C4-2B (cell line): ENCODE results near the gene DNAJC10.
"Not testable (repeated sequence)": the region's sequence is repeated elsewhere in the genome, so short reads cannot be mapped to it uniquely, and the experiment has no call there.

Source experiments
- H3K27ac ChIP-seq: fragments of 450-650 bp; 2 replicates; pipeline ENCODE4 v1.5.1; 2017
- ZFX ChIP-seq: fragments of 450-650 bp; IDR thresholded peaks from 2 replicates; pipeline ENCODE4 v1.6.1; 2017
- TF ChIP-seq, protein P1 (sequence below): fragments of 450-650 bp; conservative IDR thresholded peaks from 2 replicates; pipeline ENCODE4 v1.5.1; 2017; ENCODE audit warnings: mild to moderate bottlenecking

Gene DNAJC10

DNA sequence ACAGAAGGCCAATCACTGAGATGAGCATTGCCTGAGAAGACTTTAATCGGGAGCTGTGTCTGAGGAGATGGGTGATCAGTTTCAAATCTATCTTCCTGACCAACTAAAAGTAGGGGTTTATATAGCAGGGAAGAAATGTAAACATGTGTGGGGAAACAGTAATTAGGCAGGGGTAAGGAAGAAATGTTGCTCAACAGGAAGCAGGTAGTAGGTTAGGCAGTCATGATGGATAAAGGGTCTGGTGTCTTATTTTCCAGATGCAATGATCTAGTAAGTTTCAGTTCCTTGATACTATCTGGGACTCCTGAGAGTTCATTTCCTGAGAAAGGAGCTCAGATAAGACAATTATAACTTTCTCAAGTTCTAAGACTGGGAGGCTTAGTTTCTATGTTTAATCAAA is 33.8 kb upstream of the DNAJC10 start:
- H3K27ac ChIP-seq, result no peak overlapping the region

DNA sequence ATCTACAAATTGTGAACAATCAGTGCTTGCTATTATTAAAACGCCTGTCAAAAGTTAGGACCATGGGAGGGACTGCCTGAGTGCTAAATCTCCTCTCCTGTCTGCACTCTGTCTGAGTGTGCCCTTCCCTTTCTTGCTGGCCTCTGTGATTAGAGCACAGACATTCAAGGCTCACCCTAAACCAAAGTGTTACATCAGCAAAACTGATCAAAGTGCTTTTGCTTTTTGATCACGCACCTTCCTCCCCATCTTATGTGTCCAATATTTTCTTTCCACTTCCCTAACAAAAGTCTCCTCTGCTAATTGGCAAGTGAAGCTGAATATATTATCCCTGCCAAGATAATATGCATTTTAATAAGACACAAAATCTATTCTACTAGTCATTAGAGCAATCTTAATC is 30.5 kb upstream of the DNAJC10 start:
- TF ChIP-seq ZFX, result no peak
- TF ChIP-seq, protein P1, sequence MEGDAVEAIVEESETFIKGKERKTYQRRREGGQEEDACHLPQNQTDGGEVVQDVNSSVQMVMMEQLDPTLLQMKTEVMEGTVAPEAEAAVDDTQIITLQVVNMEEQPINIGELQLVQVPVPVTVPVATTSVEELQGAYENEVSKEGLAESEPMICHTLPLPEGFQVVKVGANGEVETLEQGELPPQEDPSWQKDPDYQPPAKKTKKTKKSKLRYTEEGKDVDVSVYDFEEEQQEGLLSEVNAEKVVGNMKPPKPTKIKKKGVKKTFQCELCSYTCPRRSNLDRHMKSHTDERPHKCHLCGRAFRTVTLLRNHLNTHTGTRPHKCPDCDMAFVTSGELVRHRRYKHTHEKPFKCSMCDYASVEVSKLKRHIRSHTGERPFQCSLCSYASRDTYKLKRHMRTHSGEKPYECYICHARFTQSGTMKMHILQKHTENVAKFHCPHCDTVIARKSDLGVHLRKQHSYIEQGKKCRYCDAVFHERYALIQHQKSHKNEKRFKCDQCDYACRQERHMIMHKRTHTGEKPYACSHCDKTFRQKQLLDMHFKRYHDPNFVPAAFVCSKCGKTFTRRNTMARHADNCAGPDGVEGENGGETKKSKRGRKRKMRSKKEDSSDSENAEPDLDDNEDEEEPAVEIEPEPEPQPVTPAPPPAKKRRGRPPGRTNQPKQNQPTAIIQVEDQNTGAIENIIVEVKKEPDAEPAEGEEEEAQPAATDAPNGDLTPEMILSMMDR, result no peak
- no peak overlapping the region for H3K27ac ChIP-seq

More for the DNA sequence above, 33.8 kb upstream of the DNAJC10 start:
- no peak for TF ChIP-seq ZFX
- TF ChIP-seq, protein P1, result no peak

DNA sequence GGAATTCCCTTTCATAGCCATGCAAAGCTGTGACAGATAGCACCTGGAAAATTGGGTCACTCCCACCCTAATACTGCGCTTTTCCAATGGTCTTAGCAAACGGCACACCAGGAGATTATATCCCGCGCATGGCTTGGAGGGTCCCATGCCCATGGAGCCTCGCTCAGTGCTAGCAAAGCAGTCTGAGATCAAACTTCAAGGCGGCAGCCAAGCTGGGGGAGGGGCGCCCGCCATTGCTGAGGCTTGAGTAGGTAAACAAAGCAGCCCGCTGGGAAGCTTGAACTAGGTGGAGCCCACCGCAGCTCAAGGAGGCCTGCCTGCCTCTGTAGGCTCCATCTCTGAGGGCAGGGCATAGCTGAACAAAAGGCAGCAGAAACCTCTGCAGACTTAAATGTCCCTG is 29.3 kb upstream of the DNAJC10 start:
- not testable (repeated sequence) for H3K27ac ChIP-seq

DNA sequence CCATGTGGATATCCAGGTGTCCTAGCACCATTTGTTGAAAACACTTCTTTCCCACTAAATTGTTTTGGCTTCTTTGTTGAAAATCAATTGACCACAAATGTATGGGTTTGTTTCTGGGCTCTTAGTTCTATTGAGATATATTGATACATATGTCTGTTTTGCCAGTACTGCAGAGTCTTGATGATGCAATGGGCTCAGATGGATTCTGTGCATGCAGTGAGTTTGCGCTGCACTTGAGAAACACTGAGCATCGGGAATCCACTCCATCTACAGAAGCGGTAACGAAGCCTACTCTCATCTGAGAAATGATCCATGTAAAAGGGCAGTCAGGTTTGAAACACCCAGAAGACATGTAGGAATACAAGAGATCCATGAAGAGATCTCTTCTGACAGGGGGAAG is 21.9 kb upstream of the DNAJC10 start:
- H3K27ac ChIP-seq, result no peak overlapping the region

DNA sequence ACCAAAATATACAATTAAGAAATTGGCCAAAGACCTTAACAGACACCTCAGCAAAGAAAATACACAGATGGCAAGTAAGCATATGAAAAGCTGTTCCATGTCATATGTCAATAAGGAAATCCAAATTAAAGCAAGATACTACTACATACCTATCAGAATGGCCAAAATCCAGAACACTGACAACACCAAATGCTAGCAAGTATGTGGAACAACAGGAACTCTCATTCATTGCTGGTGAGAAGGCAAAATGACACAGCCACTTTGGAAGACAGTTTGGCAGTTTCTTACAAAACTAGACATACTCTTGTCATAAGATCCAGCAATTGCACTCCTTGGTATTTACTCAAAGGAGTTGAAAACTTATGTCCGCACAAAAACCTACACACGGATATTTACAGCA is 20.3 kb upstream of the DNAJC10 start:
- H3K27ac ChIP-seq, result no peak overlapping the region
- no peak for TF ChIP-seq ZFX
- TF ChIP-seq, protein P1, result no peak

More for the DNA sequence above, 21.9 kb upstream of the DNAJC10 start:
- TF ChIP-seq, protein P1, result no peak
- TF ChIP-seq ZFX, result no peak

DNA sequence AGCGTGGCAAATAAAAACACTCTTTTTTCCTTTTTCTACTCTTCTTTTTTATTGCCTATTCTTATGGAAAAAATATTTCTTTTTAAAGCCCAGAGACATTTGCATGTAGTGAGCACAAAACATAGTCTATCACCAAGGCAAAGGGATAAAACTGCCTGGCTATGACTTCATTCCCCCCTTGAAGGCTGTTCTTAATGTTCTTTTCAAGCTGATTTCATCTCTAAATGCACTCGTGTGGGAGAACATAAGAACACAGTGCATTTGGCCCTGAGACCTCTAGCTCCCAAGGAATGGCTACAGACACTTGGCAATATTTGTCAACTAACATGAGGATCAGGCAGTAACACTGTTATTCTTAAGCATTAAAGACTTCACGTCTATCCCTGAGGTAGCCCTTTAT is 17.4 kb upstream of the DNAJC10 start:
- H3K27ac ChIP-seq, result no peak overlapping the region
- TF ChIP-seq, protein P1, result no peak
- TF ChIP-seq ZFX, result no peak

DNA sequence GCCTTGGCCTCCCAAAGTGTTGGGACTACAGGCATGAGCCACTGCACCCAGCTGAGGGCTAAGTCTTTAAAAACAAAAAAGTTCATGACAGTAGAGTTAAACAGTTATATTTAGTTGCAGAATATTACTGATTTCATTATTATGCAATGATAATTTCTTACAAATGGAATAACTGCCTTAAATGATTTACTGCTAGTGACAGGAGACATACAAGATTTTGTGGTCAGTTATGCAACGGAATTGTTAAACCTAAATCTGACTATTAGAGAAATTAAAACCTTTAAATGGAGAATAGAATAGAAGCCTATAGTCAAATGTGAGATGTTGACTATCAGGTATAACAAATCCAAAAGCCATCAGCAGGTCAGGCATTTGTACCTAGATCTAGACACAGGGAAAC is 10.3 kb upstream of the DNAJC10 start:
- TF ChIP-seq ZFX, result no peak
- no peak overlapping the region for H3K27ac ChIP-seq

DNA sequence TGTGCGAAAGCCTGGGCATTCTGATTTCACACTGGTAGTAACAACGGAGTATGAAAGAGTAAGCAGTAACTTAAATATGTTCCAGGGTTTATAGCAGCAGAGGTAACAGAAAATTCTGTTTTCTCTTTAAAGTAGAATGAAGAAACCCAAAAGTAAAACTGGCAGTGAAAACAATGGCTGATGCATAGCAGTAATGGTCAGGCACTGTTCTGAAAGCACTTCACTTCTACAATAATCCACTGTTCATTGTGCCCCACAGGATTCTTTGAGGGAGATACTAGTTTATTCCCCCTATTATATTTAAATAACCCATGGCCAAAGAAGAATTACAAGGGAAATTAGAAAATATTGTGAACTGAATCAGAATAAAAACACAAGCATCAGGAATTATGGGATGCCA is 9.3 kb upstream of the DNAJC10 start:
- no peak overlapping the region for H3K27ac ChIP-seq
- no peak for TF ChIP-seq ZFX
- TF ChIP-seq, protein P1, result no peak

DNA sequence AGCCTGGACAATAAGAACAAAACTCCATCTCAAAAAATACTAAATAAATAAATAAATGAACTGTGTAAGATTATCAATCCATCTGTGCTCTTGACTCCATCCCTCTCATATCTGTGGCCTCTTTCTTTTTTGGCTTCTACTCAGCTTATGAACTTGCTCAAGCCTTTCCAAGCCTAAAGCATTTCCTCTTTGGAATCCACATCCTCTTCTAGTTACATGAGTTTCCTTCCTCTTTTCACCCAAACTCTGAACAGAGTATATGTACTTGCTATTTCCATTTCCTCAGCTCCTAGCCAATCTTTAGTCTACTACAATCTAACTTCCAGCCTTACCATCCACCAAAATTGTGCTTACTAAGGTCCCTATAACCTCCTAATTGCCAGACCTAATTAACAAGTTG is 2.5 kb upstream of the DNAJC10 start:
- TF ChIP-seq, protein P1, result no peak
- no peak for TF ChIP-seq ZFX
- no peak overlapping the region for H3K27ac ChIP-seq
